HG03159 (cell line): ENCODE results near the gene ATRIP.
"Not testable (repeated sequence)": the region's sequence is repeated elsewhere in the genome, so short reads cannot be mapped to it uniquely, and the experiment has no call there.

ENCODE experiments used
- ATAC-seq: cut with Tn5 transposase; IDR thresholded peaks from one replicate; pipeline ENCODE4 v1.9.1; 2021; ENCODE audit warnings: mild to moderate bottlenecking, moderate library complexity; ENCODE audit not compliant: unreplicated experiment

ATRIP gene

DNA sequence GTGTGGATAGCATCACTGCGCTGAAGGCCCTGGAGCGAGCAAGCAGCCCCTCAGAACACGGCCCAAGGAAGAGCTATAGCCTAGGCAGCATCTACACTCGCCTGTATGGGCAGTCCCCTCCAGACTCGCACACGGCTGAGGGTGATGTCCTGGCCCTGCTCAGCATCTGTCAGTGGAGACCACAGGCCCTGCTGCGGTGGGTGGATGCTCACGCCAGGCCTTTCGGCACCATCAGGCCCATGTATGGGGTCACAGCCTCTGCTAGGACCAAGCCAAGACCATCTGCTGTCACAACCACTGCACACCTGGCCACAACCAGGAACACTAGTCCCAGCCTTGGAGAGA is 20.5 kb downstream of the ATRIP start:
- ATAC-seq: no peak

DNA sequence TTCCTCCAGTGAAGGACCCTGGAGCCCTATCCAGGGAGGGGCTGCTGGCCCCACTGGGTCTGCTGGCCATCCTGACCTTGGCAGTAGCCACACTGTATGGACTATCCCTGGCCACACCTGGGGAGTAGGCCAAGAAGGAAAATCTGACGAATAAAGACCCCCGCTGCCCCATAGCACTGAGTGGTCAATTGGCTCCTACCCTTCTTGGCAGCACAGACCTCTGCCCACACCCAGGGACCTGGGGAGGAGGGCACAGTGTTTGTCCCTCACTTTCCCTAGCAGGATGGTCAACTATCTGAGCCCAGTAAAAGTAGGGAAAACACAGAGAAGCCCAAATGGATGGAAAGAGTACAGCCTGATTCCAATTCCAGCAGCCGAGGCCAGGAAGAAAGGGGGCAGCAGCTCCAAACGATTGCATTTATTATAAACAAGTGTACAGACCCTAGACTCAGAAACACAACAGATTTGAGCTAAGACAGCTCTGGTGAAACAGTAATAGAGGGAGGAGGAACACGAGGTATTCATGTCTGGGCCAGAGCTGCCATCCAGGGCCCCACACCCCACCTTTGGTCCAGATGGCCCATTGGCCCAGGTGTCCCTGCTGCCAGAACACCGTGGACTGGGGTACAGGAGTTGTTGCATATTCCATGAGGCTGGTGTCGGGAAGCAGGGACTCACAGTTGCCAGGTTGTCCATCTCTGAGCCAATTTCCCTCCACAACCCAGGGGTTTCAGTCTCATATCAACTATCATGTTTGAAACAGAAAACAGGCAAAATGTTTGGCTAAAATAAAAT is 21.1 kb downstream of the ATRIP start:
- ATAC-seq: no peak

DNA sequence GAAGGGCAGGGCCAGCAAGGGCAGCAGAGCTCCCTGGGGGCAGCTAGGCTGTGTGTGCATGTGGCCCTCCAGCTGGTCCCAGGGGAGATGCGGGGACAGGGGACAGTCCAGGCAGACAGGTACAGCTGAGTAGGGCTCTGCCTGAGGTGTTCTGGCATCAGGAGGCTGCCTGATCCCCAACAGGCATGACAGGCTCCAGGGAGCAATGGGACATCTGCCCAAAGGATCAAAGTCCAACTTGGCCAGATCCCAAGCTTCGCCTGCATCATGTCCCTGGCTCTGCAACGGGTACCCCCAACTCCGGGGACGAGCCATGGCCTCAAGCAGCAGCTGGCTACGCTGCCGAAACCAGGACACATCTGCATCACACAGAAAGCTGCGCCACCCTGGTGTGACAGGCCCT is 21.8 kb downstream of the ATRIP start:
- ATAC-seq: no peak

DNA sequence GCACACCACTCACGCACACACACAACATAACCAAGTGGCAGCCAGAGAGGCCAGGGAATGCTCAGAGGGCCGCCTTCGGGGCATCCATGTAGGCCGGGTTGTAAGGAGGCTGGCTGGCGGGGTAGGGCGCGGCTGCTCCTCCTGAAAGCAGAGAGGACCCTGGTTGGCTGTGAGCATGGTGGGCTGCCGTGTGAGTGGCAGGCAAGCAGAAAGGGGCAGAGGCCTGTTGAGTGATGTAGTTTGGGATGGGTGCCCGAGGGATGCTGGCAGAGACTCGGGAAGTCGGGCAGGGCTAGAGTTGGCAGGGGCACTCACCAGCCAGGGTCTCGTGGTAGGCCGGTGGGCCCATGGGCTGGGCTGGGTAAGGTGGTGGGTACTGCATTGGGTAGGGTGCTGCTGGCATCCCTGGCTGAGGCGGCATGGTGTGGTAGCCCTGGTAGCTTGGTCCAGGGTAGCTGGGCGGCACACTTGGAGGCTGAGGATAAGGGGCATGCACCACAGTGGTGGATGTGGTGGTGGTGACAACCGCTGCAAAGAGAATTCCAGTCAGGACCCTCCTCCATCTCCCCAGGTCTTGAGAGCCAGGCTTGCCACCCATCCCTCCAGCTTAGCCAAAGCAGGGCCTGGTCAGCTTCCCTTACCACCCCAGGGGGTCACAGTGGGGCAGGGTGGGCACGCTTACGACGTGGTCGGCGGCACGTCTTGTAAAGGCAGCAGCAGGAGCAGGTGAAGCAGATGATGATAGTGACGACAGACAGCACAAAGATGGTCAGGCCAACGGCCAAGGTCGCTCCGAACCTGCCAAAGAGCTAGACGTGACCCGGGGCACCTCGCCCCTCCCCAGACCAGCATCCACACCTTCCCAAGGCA is 22.7 kb downstream of the ATRIP start:
- no peak for ATAC-seq

DNA sequence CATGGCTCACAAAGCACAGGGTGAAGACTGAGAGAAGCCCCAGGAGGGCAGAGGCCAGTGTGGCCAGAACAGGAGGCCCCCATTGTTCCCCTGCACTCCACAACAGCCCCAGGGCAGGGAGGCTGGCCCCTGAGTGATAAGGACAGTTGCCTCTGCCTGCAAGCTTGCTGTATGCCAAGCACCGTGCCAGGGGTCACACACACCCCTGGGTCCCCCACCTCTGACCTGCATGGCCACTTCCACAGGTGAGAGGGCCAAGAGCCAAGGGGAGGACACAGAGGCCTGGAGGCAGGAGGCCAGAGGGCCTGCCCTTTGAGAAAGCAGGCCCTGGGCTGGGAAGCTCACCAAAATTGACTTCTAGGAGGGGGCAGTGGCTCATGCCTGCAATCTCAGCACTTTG is 23.7 kb downstream of the ATRIP start:
- ATAC-seq: no peak

DNA sequence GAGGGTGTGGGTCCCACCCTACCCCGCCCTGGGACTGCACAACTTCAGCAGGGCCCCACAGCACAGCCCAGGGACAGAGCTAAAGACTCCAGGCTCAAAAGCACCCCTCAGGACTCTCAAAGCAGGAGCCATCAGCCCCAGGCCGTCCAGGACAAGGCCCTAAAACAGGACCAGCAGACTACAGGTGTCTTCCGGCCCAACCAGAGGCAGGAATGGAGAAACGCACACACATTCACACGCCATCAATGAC is 26.1 kb downstream of the ATRIP start:
- ATAC-seq: no peak

DNA sequence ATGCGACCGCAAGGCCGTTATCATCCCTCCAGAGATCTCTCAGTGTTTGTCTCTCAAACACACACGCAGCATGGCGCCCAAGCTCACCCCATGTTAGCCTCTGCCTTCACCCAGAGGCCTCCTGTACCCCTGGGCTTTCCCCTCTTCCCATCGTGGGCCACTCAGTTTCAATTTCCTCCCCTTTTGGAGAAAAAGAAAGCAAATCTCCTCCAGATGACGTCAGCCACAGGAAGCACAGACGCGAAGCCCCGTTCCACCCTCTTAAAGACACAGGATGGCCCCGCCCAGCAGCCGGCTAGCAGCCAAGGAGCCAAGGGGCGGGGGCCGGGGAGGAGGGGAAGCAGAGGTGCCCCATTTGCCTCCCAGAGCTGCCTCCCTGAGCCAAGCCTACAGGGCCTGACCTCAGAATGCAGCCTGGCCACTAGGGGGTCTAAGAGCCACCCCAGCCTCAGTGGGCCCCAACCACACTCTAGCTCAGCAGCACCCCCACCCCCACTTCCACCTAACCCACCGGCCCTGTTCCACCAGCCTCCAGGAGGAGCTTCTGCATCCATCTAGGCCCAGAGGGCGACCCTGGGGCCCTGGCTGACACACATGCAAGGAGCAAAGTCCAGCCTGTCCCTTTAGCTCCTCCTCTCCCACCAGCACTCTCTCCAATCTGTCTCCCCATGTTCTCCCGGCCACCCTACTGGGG is 26.5 kb downstream of the ATRIP start:
- ATAC-seq: peak; percentile 80

DNA sequence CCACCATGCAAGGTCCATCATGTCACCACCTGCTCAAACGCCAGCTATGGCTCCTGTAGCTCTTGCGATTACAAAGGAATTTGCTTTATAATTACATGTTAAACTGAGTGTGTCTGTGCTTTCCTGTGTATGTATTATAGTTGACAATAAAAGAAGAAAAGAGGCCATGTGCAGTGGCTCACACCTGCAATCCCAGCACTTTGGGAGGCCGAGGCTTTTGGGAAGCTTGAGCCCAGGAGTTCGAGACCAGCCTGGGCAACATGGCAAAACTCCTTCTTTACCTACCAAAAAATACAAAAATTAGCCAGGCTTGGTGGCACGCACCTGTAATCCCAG is 27.0 kb downstream of the ATRIP start:
- peak; percentile 1 for ATAC-seq

DNA sequence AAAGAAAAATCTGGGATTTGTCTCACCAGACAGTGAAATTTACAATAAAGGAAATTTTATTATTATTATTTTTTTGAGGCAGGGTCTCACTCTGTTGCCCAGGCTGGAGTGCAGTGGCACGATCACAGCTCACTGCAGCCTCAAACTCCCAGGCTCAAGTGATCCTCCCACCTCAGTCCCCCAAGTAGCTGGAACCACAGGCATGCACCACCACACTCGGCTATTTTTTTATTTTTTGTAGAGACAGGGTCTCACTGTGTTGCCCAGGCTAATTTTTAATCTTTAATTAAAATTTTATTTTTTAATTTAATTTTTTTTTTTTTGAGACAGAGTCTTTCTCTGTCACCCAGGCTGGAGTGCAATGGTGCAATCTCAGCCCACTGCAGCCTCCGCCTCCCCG is 27.5 kb downstream of the ATRIP start:
- ATAC-seq: not testable (repeated sequence)

DNA sequence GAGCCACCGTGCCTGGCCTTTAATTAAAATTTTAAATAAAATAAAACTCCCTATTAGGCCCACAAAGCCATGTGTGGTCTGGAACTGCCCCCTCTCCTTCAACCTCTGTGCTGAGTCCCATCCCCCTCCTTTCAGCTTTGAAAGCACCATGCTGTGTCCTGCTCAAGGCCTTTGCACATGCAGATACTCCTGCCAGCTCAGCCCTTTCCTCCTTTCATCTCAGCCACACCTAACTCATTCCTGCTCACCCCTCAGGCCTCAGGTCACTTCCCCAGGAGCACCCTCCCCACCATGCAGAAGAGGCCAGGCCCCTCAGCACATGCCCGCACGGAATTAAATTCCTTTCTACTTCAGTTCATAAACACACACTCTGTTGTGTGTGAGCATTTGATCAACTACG is 28.1 kb downstream of the ATRIP start:
- ATAC-seq: no peak

DNA sequence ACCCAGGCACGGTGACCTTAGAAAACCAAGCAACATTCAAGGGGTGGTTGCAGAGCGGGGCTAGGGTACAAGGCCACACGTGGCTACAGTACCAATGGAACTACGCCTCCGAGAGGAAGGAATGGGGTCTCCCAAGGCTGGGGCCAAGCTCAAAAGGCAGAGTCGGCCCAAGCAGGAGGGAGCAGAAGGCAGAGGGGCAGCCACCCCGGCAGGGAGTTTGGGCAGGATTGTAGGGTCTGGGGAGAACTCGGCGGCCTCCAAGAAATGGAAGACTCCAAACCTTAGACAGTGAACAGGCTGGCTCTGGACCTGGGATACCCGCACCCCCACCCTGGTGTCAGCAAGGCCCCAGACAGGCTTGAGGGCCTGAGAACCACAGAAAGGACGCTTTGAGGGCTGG is 28.7 kb downstream of the ATRIP start:
- ATAC-seq: no peak

DNA sequence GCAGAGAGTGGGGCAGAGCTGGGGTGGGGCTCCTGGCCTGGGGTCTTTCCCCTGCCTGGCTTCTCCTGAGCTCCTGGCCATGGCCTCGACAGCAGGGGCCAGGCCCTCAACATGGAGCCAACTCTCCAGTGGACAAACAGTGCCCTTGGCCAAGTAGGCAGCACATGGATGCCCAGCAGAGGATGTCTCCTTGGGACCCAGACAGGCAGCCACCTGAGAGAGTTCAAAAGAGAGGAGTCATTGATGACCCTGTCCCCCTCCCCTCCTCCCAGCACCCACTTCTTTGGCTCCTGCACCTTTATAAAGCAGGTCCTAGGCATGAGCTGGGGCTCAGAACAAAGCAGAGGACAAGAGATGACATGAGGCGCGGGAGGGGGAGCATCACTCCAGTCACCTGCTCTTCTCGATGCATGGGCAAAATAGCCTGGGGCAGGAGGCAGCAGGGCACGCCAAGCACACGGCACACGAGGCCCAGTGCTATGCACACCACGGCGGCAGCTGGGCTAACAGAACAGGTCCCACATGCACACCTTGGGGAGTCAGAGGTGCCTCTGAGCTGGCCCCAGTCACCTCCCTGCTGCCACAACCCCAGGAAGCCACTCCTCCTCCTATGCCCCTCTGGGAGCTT is 30.0 kb downstream of the ATRIP start:
- no peak for ATAC-seq

DNA sequence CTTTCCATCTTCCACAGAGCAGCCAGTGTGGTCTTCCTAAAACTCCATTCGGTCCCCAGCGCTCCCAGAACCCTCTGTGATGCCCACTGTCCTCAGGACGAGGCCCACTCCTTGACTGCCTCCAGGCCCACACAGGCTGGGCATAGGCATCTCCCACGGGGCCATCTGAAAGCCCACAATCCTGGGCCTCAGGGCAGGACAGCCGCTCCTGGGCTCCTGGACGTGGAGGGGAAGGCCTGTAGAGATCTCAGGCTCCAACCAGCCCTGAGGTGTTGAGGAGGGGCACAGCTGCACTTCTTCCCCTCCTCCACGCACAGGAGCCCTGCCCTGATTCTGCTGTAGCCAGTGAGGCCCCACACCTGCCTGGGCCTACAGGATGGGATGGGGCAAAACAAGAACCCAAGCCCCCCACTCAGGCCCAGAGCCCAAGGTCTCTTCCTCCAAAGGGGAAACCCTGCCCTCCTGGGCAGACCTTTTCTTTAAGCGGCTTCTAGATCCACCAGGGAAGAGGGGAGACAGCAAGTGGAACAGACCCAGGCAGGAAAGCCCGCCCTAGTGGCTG is 31.5 kb downstream of the ATRIP start:
- ATAC-seq: no peak

DNA sequence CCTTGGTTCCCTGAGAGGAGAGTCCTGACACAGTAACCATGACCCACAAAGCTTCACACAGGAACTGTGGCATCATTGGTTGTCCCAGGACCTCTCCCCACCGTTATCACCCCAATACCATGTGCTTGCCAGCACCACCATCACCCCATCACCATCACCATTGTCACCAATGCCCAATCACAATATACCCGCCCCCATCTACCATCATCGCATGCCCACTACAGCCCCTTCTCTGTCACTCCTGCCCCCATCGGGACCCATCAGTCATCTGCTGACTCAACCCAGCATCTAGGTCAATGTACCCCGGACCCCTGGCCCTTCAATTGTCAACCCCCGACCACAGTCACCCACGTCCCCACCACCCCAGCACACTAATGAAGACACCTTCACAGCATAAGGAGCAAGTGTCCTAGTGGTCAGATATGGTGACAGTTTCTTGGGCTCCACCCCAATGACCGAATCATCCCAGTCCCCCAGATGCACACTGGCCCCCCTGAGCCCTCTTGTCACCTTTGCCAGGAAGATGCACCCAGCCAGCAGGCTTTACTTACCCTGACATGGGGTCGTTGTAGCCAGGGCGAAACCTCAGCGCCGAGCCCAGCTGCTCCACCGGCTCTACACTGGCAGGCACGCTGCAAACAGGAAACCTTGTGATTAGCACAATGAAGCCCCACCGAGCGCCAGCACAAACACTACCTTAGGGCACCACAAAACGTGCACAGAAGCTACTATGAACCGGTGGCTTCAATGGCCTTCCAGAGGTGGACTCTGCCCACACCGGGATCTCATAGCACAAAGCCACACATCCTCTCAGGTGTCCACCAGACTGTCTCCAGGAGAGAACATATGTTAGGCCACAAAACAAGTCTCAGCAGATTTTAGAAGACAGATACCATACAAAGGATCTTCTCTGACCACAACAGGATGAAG is 32.4 kb downstream of the ATRIP start:
- no peak for ATAC-seq

DNA sequence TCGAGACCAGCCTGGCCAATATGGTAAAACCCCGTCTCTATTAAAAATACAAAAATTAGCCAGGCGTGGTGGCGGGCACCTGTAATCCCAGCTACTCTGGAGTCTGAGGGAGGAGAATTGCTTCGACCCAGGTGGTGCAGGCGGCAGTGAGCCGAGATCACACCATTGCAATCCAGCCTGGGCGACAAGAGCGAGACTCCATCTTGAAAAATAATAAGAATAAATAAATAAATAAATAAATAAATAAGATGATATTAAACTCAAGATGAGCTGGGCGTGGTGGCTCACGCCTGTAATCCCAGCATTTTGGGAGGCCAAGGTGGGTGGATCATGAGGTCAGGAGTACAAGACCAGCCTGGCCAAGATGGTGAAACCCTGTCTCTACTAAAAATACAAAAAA is 34.4 kb downstream of the ATRIP start:
- not testable (repeated sequence) for ATAC-seq

DNA sequence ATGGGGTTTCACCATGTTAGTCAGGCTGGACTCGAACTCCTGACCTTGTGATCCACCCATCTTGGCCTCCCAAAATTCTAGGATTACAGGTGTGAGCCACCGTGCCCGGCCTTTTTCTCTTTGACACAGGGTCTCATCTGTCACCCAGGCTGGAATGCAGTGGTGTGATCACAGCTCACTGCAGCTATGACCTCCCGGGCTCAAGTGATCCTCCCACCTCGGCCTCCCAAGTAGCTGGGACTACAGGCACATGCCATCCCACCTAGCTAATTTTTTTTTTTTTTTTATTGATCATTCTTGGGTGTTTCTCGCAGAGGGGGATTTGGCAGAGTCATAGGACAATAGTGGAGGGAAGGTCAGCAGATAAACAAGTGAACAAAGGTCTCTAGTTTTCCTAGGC is 36.3 kb downstream of the ATRIP start:
- not testable (repeated sequence) for ATAC-seq

DNA sequence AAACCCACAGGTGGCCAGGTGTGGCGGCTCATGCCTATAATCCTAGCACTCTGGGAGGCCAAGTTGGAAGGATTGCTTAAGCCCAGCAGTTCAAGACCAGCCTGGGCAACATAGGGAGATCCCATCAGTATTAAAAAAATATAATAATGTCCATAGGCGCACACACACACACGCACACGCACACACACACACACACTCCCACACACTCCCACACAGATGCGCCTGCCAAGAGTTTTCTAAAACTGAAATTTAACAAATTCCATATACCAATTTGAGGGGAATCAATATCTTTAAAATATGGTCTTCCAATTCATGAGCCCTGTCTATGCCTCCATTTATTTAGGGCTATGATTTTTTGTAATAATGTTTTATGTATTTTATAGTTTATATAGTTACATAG is 40.4 kb downstream of the ATRIP start:
- no peak for ATAC-seq

DNA sequence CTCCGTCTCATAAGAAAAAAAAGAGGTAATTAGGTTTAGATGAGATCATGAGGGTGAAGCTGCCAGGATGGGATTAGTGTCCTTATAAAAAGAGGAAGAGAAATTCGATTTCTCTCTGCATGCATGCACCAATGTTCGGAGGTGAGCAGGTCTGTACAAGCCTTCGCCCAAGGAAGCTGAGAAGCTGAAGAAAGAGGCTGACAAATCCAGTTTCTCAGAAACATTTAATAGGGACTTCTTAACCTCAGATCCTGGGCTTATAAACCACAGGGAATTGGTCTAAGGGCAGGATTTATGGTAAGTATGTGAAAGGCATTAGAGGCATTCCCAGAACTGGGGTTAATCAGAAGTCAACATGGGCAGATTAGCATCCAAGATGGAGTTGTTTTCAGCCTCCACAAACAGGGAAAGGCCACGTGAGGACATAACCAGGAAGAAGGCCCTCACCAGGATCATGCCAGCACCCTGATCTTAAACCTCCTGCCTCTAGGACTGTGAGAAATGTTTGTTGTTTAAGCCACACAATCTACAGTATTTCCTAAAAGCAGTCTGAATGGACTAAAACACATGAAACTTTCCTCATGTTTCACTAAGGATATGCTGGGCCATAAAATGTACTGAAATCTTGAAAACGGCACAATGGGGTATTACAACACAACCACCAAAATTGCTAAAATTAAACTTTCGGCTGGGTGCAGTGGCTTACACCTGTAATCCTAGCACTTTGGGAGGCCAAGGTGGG is 46.1 kb downstream of the ATRIP start:
- no peak for ATAC-seq

DNA sequence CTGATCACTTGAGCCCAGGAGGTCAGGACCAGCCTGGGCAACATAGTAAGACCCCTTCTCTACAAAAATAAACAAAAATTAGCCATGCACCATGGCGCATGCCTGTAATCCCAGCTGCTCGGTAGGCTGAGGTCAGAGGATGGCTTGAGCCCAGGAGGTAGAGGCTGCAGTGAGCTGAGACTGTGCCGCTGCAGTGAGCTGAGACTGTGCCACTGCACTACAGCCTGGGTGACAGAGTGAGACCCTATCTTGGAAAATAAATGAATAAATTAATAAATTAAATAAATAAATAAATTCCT is 46.6 kb downstream of the ATRIP start:
- ATAC-seq: no peak

DNA sequence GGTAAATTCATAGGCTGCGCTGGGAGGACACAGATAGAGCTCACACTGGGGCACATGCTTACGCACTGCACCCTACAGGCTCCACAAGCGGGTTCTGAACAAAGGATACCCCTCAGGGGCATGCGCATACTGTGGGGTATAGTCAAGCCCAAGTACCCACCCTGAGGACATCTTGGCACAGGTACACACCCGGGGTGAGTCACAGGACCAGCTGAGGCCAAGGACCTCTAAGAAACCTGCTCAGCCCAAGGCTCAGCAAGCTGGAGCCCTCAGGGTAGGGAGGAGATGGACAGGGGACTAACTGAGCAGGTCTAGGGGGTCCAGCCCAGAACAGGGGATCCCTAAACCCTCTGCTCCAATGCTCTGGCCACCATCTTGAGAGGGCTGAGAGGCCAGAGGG is 54.1 kb downstream of the ATRIP start:
- ATAC-seq: no peak
